ENCODE measurements around the gene CERKL. TPM values are rescaled to one million over a fixed set of nuclear protein-coding genes. Genes with fewer than 3 reads are reported as not detected.

Gene CERKL
- total RNA-seq, 3 donors from 2014 or later = 0.08 TPM; not detected in 2

DNA sequence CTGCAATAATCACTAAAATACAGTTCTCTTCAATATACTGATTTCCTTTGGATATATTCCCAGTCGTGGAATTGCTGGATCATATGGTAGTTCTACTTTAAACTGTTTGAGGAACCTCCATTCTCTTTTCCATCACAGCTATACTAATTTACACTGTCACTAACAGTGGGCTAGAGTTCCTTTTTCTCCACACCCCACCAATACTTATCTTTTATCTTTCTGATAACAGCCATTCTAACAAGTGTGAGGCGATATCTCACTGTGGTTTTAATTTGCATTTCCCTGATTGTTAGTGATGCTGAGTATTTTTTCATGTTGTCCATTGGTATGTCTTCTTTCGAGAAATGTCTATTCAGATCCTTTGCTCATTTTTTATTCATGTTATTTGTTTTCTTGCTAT is 68.4 kb downstream of the CERKL start:
- no peaks in the 10 kb centered on the region for H3K36me3 Mint-ChIP-seq (ENCODE audit: insufficient read depth)
- no peak overlapping the region for H3K4me3 Mint-ChIP-seq
- no peak for ATAC-seq

DNA sequence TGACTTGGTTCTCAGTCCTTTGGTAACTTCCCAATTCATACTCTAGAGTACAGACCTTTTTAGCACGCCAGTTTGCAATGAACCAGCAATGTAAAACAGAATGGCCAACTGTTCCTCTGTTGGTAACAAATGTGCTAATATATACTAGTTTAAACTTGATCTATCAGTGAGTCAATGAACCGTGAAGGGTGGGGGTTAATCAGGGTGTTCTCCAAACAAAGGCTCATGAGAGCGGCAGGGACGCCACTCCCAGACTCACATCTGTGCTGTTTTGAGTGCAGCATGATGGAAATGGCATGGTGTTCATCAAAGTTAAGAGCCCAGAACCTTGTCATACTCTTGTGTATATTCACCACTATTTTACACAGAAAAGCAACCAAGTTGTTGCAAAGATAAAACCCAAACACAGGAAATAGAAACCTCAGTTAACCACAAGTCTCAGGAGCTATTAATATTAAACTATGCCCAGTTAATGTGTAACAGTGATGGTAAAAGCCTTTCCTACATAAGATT is 70.3 kb downstream of the CERKL start:
- no peak for DNase-seq
- H3K9me3 Mint-ChIP-seq = no peaks in the 10 kb centered on the region
- peaks cover 11% of the 10 kb centered on the region for H3K27me3 Mint-ChIP-seq (ENCODE audit: low read depth)
- H3K4me1 Mint-ChIP-seq (ENCODE audit: low read depth) = peaks cover 11% of the 10 kb centered on the region
- no peaks in the 10 kb centered on the region for H3K36me3 Mint-ChIP-seq (ENCODE audit: insufficient read depth)
- no peak for ATAC-seq
- no peak overlapping the region for H3K4me3 Mint-ChIP-seq

More for the DNA sequence above, 68.4 kb downstream of the CERKL start:
- H3K9me3 Mint-ChIP-seq = no peaks in the 10 kb centered on the region
- H3K27me3 Mint-ChIP-seq (ENCODE audit: low read depth) = peaks cover 8% of the 10 kb centered on the region
- peaks cover 11% of the 10 kb centered on the region for H3K4me1 Mint-ChIP-seq (ENCODE audit: low read depth)
- no peak for DNase-seq

DNA sequence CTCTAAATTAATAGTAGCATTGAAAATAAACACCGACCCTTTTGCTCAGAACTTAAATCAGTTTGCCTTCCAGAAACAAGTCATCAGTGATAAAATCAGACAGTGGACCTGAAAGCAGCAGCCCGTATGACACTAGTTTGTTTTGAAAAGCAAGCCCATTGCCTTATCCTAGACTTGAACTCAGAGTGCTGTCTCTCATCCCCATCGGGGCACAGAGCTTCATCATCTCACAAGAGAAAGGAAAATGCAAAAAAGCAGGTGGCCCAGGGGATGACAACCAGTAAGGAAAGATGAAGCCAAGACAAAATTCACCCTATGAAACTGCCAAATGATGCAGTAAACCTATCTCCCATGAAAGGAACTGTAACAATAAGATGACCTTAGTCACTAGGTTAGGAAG is 71.2 kb downstream of the CERKL start:
- H3K4me3 Mint-ChIP-seq = no peak overlapping the region
- H3K27me3 Mint-ChIP-seq (ENCODE audit: low read depth) = peaks cover 13% of the 10 kb centered on the region
- DNase-seq (no peak), ATAC-seq (no peak)
- peaks cover 11% of the 10 kb centered on the region for H3K4me1 Mint-ChIP-seq (ENCODE audit: low read depth)
- H3K9me3 Mint-ChIP-seq = no peaks in the 10 kb centered on the region
- no peaks in the 10 kb centered on the region for H3K36me3 Mint-ChIP-seq (ENCODE audit: insufficient read depth)

DNA sequence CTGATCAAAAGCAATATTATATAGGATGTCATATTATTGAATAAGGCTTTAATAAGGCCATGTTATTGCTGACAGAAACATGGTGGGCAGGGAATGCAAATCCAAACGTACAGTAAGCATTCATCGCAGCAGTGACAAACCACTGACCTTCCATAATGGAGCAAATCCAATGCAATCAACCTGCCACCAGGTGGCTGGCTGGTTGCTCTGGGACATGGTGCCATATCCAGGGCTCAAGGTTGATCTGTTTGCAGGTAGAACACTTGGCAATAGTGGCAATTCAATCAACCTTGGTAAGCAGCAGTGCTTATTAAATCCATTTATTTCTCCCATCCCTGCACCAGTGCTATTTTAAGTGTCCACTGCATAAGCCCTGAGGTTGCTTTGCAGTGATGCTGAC is 75.4 kb downstream of the CERKL start:
- Mint-ChIP-seq H3K4me3 (no peak overlapping the region), H3K36me3 (ENCODE audit: insufficient read depth) (no peaks in the 10 kb centered on the region), H3K4me1 (ENCODE audit: low read depth) (peaks cover 4% of the 10 kb centered on the region), H3K9me3 (no peaks in the 10 kb centered on the region), H3K27me3 (ENCODE audit: low read depth) (peaks cover 13% of the 10 kb centered on the region)
- no peak for DNase-seq
- no peak for ATAC-seq

DNA sequence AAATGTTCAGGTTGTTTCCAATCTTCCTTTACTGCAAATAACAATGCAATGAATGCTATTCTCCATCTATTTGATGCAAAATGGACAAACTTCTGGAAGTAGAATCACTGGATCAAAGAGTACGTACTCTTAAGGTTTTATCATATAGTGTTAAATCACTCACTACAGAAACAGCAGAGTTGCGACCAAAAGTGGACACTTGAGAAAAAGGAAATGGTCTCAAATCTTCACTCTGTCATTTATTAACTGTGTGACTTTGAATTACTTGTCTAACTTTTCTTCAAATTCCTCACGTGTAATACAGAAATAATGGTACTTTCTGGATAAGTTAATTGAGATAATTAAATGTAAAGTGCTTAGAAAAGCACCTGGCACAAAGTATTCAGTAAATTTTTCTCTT is 78.1 kb downstream of the CERKL start:
- DNase-seq = no peak
- no peaks in the 10 kb centered on the region for H3K9me3 Mint-ChIP-seq

DNA sequence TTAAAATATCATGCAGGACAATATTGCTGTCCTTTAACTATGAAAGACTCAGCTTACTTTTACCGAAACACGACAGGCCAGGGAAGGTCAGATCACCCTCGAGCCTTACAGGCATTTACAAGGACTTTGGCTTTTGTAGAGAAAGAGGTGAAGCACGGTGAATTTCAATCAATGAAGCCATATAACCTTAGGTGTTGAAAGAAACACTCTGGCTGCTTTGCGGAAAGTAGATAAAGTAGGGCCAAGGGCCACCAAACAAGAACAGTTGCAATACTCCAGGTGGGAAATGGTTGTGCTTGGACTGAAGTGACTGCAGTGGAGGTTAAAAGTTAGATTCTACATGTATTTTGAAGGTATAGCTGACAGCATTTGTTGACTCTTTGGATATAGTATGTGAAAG is 80.5 kb downstream of the CERKL start:
- H3K4me3 Mint-ChIP-seq = no peak overlapping the region
- ATAC-seq = no peak
- no peak for DNase-seq
- H3K4me1 Mint-ChIP-seq (ENCODE audit: low read depth) = no peaks in the 10 kb centered on the region
- H3K27me3 Mint-ChIP-seq (ENCODE audit: low read depth) = peaks cover 11% of the 10 kb centered on the region
- no peaks in the 10 kb centered on the region for H3K36me3 Mint-ChIP-seq (ENCODE audit: insufficient read depth)
- H3K9me3 Mint-ChIP-seq = no peaks in the 10 kb centered on the region

More for the DNA sequence above, 78.1 kb downstream of the CERKL start:
- Mint-ChIP-seq H3K36me3 (ENCODE audit: insufficient read depth) (no peaks in the 10 kb centered on the region), H3K4me3 (no peak overlapping the region), H3K4me1 (ENCODE audit: low read depth) (no peaks in the 10 kb centered on the region), H3K27me3 (ENCODE audit: low read depth) (peaks cover 7% of the 10 kb centered on the region)
- no peak for ATAC-seq

DNA sequence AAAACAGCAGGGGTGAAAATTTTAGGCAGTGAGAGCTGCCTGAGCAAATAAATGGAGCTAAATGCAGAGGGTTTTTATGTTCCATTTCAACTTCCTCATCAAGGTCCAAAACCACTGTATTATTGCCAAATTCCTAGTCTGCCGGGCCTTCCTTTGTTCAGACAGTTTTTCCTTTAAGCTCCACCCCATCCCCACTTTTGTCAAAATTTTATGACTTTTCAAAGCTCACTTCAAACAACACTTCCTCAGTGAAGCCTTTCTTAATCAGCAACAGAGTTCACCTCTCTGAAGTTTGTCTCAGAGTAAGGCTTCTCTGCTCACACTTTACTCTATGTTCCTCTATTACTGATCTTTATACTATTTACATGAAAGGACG is 81.3 kb downstream of the CERKL start:
- no peaks in the 10 kb centered on the region for H3K4me1 Mint-ChIP-seq (ENCODE audit: low read depth)
- DNase-seq (no peak), ATAC-seq (no peak)
- H3K27me3 Mint-ChIP-seq (ENCODE audit: low read depth) = peaks cover 9% of the 10 kb centered on the region
- no peak overlapping the region for H3K4me3 Mint-ChIP-seq
- no peaks in the 10 kb centered on the region for H3K9me3 Mint-ChIP-seq
- H3K36me3 Mint-ChIP-seq (ENCODE audit: insufficient read depth) = no peaks in the 10 kb centered on the region

DNA sequence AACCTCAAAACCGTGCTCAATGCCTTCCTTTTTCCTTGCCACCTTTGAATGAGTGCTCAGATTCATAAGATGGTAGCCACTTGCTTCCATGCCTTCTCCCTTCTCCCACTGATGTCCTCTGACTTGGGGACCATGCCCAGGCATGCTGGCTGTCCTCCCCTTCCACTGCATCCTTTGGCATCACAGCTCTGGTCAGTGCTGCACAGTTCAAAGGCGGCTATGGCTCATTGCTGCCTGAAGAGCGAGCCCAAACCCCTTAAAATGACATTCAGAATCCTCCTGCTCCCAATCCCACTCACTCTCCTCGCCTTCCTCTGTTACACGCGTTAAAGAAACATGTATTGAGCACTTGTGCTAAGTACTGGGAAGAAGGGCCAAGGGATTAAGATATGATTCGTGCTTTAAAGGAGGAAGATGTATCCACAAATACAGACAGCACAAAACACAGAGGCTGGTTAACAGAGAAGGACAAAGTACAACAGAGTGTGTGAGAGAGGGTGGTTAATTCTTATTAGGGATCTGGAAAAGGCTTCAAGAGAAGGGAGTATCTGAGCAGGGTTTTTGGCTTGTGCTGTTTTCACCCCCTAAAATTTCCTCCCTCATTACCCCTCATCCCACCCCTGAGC is 81.8 kb downstream of the CERKL start:
- no peak for DNase-seq
- H3K9me3 Mint-ChIP-seq = no peaks in the 10 kb centered on the region
- no peaks in the 10 kb centered on the region for H3K36me3 Mint-ChIP-seq (ENCODE audit: insufficient read depth)
- H3K4me1 Mint-ChIP-seq (ENCODE audit: low read depth) = no peaks in the 10 kb centered on the region
- peaks cover 9% of the 10 kb centered on the region for H3K27me3 Mint-ChIP-seq (ENCODE audit: low read depth)
- ATAC-seq = no peak
- H3K4me3 Mint-ChIP-seq = no peak overlapping the region

DNA sequence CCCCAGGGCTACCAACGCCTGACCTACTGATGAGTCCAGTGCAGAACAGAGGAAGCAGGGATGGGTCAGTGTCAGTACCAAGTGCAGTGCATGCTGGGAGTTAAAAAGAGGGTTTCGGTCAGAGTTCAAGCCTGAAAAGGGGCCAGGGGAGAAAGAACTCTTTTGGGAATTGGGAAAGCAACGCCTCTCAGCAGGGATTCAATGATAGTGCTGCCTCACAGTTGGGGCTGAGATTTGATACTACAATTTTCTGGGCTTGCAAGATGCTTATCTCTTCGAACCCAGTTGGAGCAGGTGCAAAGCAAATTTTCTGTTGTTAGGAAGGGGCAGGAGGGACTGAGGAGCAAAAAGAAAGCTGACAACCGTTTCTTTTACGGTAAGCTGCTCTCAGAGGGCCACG is 82.6 kb downstream of the CERKL start:
- H3K27me3 Mint-ChIP-seq (ENCODE audit: low read depth) = peaks cover 9% of the 10 kb centered on the region
- no peak overlapping the region for H3K4me3 Mint-ChIP-seq
- H3K9me3 Mint-ChIP-seq = no peaks in the 10 kb centered on the region
- no peaks in the 10 kb centered on the region for H3K36me3 Mint-ChIP-seq (ENCODE audit: insufficient read depth)
- no peaks in the 10 kb centered on the region for H3K4me1 Mint-ChIP-seq (ENCODE audit: low read depth)
- DNase-seq (no peak), ATAC-seq (no peak)

DNA sequence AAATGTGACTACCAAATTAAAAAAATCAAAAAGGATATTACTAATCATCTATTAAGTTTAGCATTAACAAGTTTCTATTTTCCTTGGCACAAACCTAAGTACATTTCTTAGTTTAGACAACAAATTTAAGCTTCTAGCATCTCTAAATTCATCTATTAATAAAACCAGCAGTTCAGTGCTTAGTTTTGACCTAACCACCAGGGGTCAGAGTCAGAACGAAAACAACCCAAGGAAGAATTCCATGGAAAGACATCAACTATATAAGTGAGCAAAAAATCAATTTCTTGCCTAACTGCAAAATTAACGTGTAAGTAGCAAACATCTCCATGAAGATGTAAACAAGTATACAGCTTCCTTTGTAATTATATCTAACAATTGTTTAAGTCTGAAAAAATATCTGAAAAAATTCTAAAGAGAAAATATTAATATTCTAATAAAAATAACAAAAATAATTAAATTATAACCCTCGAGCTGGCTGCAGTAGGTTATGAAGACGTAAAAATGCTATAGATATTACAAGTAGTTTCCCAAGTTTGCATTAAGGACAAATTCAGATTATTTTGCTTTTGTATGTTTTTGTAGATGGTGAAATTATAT is 83.7 kb downstream of the CERKL start:
- Mint-ChIP-seq H3K9me3 (no peaks in the 10 kb centered on the region), H3K27me3 (ENCODE audit: low read depth) (peaks cover 9% of the 10 kb centered on the region), H3K36me3 (ENCODE audit: insufficient read depth) (no peaks in the 10 kb centered on the region), H3K4me3 (no peak overlapping the region), H3K4me1 (ENCODE audit: low read depth) (no peaks in the 10 kb centered on the region)
- DNase-seq (no peak), ATAC-seq (no peak)

DNA sequence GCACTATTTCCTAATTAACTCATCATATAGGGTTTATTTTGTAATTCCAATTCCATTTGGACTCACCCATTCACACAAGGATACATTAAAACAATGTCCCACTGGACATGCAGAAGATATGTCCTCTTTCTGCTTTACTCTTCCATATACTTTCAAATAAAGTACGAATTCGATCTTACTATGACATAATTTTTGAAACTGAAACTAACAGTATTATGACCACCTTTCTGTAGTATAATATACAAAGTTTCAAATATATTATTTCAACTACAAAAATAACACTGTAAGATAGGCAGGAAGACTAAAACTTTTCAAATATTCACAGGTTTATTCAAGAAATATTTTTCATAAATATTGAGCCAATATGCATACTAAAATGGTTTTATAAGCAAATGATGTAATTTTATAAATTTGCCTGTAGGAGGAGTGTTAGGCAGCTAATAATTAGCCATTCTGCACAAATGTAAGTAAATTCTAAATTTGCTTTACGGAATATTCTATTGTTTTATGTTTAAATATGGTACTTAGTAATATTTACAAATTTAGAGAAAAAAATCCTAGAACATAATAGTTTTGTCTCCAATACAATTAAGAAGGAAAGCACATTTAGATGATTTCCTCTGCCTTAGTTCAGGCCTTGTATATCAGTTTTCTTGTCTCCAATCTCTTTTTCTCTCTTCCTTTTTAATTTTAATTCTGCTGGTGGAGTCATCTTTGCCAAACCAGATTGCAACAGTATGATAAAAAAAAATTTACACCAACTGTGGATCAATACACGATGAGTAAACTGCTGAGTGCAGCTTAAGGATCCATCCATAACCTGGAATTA is 85.9 kb downstream of the CERKL start:
- DNase-seq = no peak
- Mint-ChIP-seq H3K36me3 (ENCODE audit: insufficient read depth) (no peaks in the 10 kb centered on the region), H3K27me3 (ENCODE audit: low read depth) (peaks cover 12% of the 10 kb centered on the region), H3K9me3 (no peaks in the 10 kb centered on the region), H3K4me3 (no peak overlapping the region), H3K4me1 (ENCODE audit: low read depth) (no peaks in the 10 kb centered on the region)
- no peak for ATAC-seq

DNA sequence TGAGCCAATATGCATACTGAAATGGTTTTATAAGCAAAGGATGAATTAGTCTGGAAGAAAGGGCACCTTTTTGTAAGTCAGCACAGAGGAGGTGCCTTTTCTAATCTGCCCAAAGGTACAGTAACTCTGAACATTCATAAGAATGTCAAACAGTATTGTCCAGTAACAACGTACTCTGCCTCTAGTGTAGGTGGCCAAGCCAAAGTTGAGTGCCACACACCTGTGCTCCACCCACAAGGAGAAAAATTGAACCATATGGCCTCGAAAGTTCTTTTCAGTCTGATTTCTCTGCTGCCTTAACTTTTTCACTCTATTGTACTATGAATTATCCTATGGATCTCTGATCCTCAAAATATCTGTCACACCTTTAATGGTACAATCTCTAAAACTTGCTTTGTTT is 86.8 kb downstream of the CERKL start:
- DNase-seq (no peak), ATAC-seq (no peak)
- no peaks in the 10 kb centered on the region for H3K36me3 Mint-ChIP-seq (ENCODE audit: insufficient read depth)
- H3K4me3 Mint-ChIP-seq = no peak overlapping the region
- H3K4me1 Mint-ChIP-seq (ENCODE audit: low read depth) = no peaks in the 10 kb centered on the region
- H3K27me3 Mint-ChIP-seq (ENCODE audit: low read depth) = peaks cover 12% of the 10 kb centered on the region
- no peaks in the 10 kb centered on the region for H3K9me3 Mint-ChIP-seq

DNA sequence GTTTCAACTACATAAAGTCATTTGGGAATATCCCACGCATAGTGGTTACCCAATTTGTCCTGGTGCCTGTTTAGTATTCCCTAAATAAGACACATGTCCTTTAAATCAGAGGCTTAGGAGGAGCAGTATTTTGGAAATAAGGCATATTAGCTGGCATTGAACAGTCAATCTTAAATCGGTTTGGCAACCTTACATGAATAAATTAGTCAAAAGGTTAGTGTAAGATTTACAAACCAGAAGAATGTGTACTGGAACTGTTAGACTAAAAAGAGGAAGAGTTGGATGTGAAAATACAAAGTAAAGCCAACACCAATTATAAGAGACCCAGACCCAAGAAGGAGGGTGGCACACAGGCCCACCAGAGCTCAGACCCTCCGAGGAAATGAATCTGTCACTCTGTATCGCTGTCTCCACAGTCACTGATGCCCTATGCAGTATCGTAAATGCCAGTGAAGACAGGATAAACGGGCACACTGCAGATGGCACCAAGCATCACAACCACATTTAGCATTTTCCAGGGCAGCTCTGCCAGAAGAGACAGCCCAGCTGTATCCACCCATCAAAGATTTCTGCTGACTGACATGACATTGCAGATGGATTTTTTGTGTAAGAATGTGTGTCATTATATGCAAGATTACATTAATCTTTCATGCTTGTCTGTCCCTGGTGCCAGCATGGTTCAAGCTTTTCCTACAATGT is 90.4 kb downstream of the CERKL start:
- Mint-ChIP-seq H3K4me1 (ENCODE audit: low read depth) (no peaks in the 10 kb centered on the region), H3K4me3 (no peak overlapping the region), H3K9me3 (no peaks in the 10 kb centered on the region), H3K27me3 (ENCODE audit: low read depth) (peaks cover 3% of the 10 kb centered on the region), H3K36me3 (ENCODE audit: insufficient read depth) (no peaks in the 10 kb centered on the region)
- ATAC-seq (no peak), DNase-seq (no peak)

DNA sequence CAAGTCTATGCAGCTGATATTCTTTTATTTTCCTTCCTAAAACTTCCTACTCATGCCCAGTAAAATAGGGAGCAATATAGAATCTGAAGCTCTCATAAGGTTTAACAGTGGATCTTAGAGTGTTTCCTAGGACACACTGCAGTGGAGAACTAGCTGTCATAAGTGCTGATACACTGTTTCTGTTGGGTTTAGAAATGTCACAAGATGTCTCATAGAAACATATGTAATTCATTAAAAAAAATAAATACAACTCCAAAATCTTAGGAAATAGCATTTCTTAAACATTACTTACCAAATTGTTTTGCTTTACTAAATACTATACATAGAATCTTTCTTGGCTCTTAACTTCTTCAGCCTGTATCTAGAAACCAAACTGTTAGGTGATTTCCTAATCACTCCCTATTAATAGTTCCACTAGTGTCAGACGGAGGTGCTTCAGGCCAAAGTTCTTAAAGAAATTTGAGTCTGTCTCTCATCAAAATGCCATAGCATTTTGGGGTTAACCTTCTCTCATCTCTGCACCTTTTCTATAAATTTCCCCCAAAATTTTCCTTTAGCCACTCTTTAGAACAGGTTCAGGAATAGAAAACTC is 93.7 kb downstream of the CERKL start:
- Mint-ChIP-seq H3K36me3 (ENCODE audit: insufficient read depth) (peaks cover 1% of the 10 kb centered on the region), H3K4me3 (no peak overlapping the region), H3K27me3 (ENCODE audit: low read depth) (peaks cover 3% of the 10 kb centered on the region), H3K4me1 (ENCODE audit: low read depth) (no peaks in the 10 kb centered on the region), H3K9me3 (no peaks in the 10 kb centered on the region)
- ATAC-seq = no peak
- DNase-seq = no peak
